AG04450 (cell line): ENCODE data around the gene PRKCZ. TPM values are rescaled to one million over a fixed set of nuclear protein-coding genes. Genes with fewer than 3 reads are reported as not detected.
A peak's percentile ranks its signal among the peaks of the same experiment; 100 is the strongest.

Source experiments
- CTCF ChIA-PET: fragments of 300-600, 350-600 bp; formaldehyde crosslinking; extraction: SDS; loops from one replicate; lab custom pipeline; 2022; ENCODE audit warnings: antibody characterized with exemption, inconsistent platforms; lab: Charles Lee
- POLR2A ChIA-PET: fragments of 350-600 bp; formaldehyde crosslinking; extraction: SDS; loops from one replicate; lab custom pipeline; 2021; ENCODE audit warnings: antibody characterized with exemption, inconsistent platforms; lab: Yijun Ruan, JAX
- DNase-seq: peaks from one replicate; pipeline ENCODE4 v3.0.0-alpha.2; 2011; ENCODE audit warnings: low read depth, low spot score
- H3K27ac ChIP-seq: one replicate; pipeline ENCODE4 v1.5.1; 2012; ENCODE audit warnings: low read depth, low read length, control low read depth
- H3K27me3 ChIP-seq: one replicate; pipeline ENCODE4 v1.6.0; 2012; ENCODE audit warnings: low read length; ENCODE audit not compliant: control insufficient read depth, insufficient read depth
- H3K4me3 ChIP-seq: 2 replicates; pipeline ENCODE4 v1.5.1; 2011; ENCODE audit warnings: mild to moderate bottlenecking, low read depth, low read length, control low read depth
- H3K9me3 ChIP-seq: 2 replicates; pipeline ENCODE4 v1.5.1; 2012; ENCODE audit warnings: low read length; ENCODE audit not compliant: control insufficient read depth, insufficient read depth
- polyA plus RNA-seq: library from polyadenylated mRNA; depleted of rRNA; stranded (reverse); fragments of >200 nt; gene quantifications from 2 replicates; pipeline ENCODE4 v1.2.3, GENCODE V29; 2011
- TF ChIP-seq, protein P1 (sequence below): IDR thresholded peaks from 2 replicates; pipeline ENCODE4 v1.5.1; 2011; ENCODE audit warnings: low read depth, low read length, control low read depth, inconsistent platforms

Gene PRKCZ
- polyA plus RNA-seq, 1 experiment: 3.0 TPM

DNA sequence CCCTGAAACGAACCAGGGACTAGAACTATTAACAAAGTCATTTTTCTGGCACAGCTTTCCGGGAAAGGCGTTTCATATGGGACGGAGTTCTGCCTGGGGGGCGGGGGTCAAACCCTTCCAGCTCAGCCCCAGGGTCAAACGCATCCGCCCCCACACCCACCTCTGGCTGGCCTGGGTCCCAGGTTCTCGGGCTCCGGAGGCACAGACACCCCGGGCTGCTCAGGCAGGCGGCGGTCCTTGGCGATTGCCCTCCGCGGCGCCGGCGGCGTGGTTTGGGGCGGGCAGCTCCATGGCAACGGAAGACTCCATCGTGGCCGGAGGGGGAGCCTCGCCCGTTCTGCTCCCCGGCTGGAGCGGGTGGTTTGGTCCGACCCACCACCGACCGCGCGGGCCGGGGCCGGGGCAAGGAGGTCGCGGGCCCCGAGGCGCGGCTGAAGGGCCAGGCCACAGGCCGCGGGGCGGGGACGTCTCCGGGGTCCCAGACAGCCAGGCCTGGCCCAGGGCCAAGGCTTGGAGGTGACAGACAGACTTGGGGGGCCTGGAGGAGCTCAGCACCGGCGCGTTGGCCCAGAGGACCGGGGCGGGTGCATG is 46.6 kb upstream of the PRKCZ start, which contains the start of gene CFAP74:
TSS of gene CFAP74 (minus strand) at position 246 of the 591 bp plus-strand sequence. CDS start 12,830 bp downstream, outside the sequence.
- H3K4me3 ChIP-seq: 0 out of 2 replicates have a peak within 1 kb of the TSS, but pooled peaks have one; percentile 22
- DNase-seq: no peak
- no peak within 1 kb of the TSS for H3K27ac ChIP-seq
- H3K27me3 ChIP-seq: peaks cover 23% of the 10 kb centered on the region
- ChIA-PET CTCF (interaction anchor here (1.6 kb wide), 1 partner anchor 41 kb away, joined by 6 read pairs; no protein-coding TSS in a partner anchor), POLR2A (no interaction called here)
- TF ChIP-seq, protein P1, sequence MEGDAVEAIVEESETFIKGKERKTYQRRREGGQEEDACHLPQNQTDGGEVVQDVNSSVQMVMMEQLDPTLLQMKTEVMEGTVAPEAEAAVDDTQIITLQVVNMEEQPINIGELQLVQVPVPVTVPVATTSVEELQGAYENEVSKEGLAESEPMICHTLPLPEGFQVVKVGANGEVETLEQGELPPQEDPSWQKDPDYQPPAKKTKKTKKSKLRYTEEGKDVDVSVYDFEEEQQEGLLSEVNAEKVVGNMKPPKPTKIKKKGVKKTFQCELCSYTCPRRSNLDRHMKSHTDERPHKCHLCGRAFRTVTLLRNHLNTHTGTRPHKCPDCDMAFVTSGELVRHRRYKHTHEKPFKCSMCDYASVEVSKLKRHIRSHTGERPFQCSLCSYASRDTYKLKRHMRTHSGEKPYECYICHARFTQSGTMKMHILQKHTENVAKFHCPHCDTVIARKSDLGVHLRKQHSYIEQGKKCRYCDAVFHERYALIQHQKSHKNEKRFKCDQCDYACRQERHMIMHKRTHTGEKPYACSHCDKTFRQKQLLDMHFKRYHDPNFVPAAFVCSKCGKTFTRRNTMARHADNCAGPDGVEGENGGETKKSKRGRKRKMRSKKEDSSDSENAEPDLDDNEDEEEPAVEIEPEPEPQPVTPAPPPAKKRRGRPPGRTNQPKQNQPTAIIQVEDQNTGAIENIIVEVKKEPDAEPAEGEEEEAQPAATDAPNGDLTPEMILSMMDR: no peak
- no peaks in the 10 kb centered on the region for H3K9me3 ChIP-seq

DNA sequence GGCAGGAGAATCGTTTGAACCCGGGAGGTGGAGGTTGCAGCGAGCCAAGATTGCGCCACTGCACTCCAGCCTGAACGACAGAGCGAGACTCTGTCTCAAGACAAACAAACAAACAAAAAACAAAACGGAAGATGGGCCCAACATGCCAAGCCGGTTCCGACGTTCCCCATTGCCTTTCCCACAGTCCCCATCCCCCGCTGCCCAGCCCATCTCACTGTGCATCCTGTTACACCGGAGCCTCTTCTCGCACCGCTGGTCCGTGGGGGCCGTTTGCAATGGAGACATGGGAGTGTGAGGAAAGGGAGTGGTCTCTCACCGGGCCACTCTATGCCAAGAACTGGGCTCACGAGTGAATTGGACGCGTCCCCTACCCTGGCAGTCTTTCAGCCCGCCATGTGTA is 45.4 kb upstream of the PRKCZ start:
- POLR2A ChIA-PET: no interaction called here
- no peak overlapping the region for H3K4me3 ChIP-seq
- H3K27me3 ChIP-seq: peaks cover 23% of the 10 kb centered on the region
- no peaks in the 10 kb centered on the region for H3K9me3 ChIP-seq
- CTCF ChIA-PET: interaction anchor here (1.6 kb wide), 1 partner anchor 39 kb away, joined by 6 read pairs; no protein-coding TSS in a partner anchor
- no peak overlapping the region for H3K27ac ChIP-seq
- TF ChIP-seq, protein P1: no peak
- DNase-seq: no peak

DNA sequence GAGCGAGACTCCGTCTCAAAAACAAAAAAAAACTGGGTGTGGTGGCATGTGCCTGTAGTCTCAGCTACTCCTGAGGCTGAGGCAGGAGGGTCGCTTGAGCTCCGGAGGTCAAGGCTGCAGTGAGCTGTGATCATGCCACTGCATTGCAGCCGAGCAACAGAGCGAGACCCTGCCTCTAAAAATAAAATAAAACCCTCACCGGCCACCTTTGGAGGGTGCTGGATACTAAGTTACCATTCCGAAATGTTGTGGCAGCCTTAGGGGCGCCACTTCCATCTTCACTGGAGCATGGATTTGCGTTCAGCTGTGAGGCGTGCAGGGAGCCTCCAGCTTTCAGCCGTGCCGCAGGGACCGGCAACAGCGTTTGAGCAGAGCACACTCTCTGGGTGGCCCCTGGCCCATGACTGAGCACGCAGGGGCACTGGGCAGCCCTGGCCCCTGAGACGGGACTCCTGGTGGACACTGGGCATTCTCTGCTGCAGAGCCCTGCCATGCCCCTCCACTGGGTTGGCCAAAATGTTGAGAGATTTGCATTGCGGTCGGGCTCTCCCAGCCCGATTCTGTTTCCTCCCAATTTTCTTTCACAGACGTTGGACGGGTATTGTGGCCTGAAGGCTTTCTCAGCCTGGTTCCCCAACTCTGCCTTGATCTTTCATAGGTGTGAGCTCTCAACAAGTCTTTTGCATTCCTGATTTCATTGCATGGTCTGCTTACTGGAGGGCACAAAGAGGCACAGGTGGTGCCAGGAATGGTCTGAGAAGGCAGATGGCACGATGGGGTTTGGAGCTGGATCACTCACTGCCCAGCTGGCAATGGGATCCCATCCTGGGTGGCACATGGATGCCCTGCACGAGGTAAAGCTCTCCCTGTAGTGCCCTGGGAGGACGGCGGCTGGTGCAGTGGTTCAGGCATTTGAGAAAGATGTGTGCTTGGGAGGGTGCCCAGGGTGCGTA is 40.8 kb upstream of the PRKCZ start:
- CTCF ChIA-PET: no interaction called here
- H3K27me3 ChIP-seq: peaks cover 24% of the 10 kb centered on the region

DNA sequence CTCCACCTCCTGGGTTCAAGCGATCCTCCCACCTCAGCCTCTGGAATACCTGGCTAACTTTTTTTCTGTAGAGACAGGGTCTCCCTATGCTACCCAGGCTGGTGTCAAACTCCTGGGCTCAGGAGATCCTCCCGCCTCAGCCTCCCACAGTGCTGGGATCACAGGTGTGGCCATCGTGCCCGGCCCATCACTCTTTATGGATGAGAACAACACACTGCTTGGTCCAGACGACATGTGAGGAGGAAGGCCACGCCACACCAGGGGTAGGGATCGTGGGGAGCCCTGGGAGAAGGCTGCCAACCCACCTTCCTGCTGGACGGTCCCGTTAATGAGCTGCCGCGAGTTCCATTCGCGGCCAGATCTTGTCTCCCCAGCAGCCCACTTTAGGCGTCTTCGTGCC is 36.0 kb upstream of the PRKCZ start:
- Histone ChIP-seq H3K27ac (no peak overlapping the region), H3K4me3 (no peak overlapping the region), H3K27me3 (peaks cover 42% of the 10 kb centered on the region), H3K9me3 (no peaks in the 10 kb centered on the region; the same call in 1 of the 2 replicates)
- TF ChIP-seq, protein P1: no peak
- POLR2A ChIA-PET: no interaction called here
- CTCF ChIA-PET: interaction anchor here (2.1 kb wide), 1 partner anchor 31 kb away, joined by 5 read pairs; no protein-coding TSS in a partner anchor
- no peak for DNase-seq

More for the DNA sequence above, 40.8 kb upstream of the PRKCZ start:
- POLR2A ChIA-PET: no interaction called here
- Histone ChIP-seq H3K4me3 (no peak overlapping the region), H3K27ac (no peak overlapping the region), H3K9me3 (no peaks in the 10 kb centered on the region; the same call in 1 of the 2 replicates)
- TF ChIP-seq, protein P1: no peak
- no peak for DNase-seq
